ENCODE measurements around the gene PROK2. TPM values are rescaled to one million over a fixed set of nuclear protein-coding genes. Genes with fewer than 3 reads are reported as not detected.

The PROK2 gene
- total RNA-seq, 2 experiments from 2014 or later, result 1.3 to 1.4 TPM

DNA sequence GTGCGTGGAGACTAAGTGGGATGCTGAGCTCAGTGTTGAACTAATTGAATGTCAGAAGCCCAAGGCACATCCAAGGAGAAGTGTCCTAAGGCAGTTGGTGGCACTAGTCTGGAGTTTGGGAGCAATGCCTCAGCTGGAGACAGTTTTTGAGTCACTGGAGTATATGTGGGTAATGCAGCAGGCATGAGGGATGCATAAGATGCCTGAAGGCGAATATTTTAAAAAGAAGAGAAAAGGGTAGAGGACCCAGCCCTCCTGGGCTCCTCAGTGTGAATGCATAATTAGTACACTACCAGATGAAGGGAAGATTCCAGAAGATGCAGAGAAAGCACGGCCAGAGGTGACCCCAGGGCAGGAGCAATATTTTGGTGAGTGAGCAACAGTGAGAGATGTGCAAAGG, 25.1 kb upstream of the PROK2 start:
- intact Hi-C loops (cut with DNase I, micrococcal nuclease), result no loop called here
- DNase-seq (no peak), ATAC-seq (ENCODE audit: poor library complexity) (no peak)
- no peak overlapping the region for H3K4me3 ChIP-seq (ENCODE audit: low read length)
- Mint-ChIP-seq H3K36me3 (ENCODE audit: low read depth) (no peaks in the 10 kb centered on the region), H3K9me3 (no peaks in the 10 kb centered on the region), H3K27me3 (peaks cover 4% of the 10 kb centered on the region), H3K4me1 (ENCODE audit: low read depth) (no peaks in the 10 kb centered on the region), H3K4me3 (no peak overlapping the region), H3K27ac (no peak overlapping the region)
- no peak for TF ChIP-seq CTCF (IDR thresholded peaks at IDR 0.05)
- ChIA-PET POLR2A (interaction anchor here (1.0 kb wide), 1 partner anchor 17 kb away, joined by 3 read pairs; no protein-coding TSS in a partner anchor), CTCF (no interaction called here)
- H3K27me3 ChIP-seq (ENCODE audit: control insufficient read depth in 1 of 2, insufficient read depth in 2 of 2, low read length in 2 of 2), result no peaks in the 10 kb centered on the region
- H3K36me3 ChIP-seq (ENCODE audit: insufficient read depth, low read length), result no peaks in the 10 kb centered on the region
- no peak overlapping the region for H3K27ac ChIP-seq (ENCODE audit: low read depth in 1 of 2, low read length in 2 of 2)
- H3K4me1 ChIP-seq (ENCODE audit: insufficient read depth, low read length), result no peaks in the 10 kb centered on the region
- no peaks in the 10 kb centered on the region for H3K9me3 ChIP-seq (ENCODE audit: control insufficient read depth in 1 of 2, insufficient read depth in 1 of 2, low read length in 2 of 2)

DNA sequence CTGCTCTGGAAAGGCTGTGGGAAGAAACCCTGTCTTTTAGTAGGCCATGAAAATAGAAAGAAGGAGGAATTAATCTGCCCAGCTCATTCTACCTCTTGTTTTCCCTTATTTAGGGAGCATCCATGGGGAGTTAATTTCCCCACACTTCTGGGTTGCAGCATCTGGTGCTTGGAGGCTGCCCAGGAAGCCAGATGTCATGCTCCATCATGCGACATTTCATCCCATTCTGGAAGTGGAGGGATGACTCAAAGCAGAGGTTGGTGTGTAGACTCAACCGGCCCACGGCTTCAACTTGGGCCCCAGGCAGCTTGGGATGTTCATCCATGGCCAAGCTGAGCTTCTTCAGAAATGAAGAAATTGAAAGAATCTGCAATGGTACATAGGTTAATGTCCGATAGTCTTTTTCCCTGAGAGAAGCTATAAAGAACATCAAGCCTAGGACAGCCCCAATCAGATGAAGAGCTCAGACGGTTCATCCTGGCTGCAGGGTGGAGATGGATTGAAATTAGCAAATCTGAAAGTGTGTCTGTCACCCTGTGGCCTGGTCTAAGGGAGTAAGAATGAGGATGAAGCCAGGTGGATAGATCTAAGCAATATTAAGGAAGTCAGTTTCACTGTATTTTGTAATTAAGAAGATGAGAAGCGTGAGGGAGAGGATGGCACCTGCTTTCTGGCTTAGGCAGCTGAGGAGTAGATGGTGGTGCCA, 24.5 kb upstream of the PROK2 start:
- H3K9me3 ChIP-seq (ENCODE audit: control insufficient read depth in 1 of 2, insufficient read depth in 1 of 2, low read length in 2 of 2), result no peaks in the 10 kb centered on the region
- ChIA-PET POLR2A (interaction anchor here (1.0 kb wide), 1 partner anchor 17 kb away, joined by 3 read pairs; no protein-coding TSS in a partner anchor), CTCF (no interaction called here)
- no peaks in the 10 kb centered on the region for H3K27me3 ChIP-seq (ENCODE audit: control insufficient read depth in 1 of 2, insufficient read depth in 2 of 2, low read length in 2 of 2)
- no peaks in the 10 kb centered on the region for H3K36me3 ChIP-seq (ENCODE audit: insufficient read depth, low read length)
- Mint-ChIP-seq H3K27me3 (peaks cover 5% of the 10 kb centered on the region), H3K4me1 (ENCODE audit: low read depth) (no peaks in the 10 kb centered on the region), H3K4me3 (no peak overlapping the region), H3K36me3 (ENCODE audit: low read depth) (no peaks in the 10 kb centered on the region), H3K9me3 (no peaks in the 10 kb centered on the region), H3K27ac (no peak overlapping the region)
- no peak for TF ChIP-seq CTCF (IDR thresholded peaks at IDR 0.05)
- H3K27ac ChIP-seq (ENCODE audit: low read depth in 1 of 2, low read length in 2 of 2), result no peak overlapping the region
- DNase-seq (no peak), ATAC-seq (ENCODE audit: poor library complexity) (no peak)
- no peaks in the 10 kb centered on the region for H3K4me1 ChIP-seq (ENCODE audit: insufficient read depth, low read length)
- intact Hi-C loops (cut with DNase I, micrococcal nuclease), result no loop called here
- no peak overlapping the region for H3K4me3 ChIP-seq (ENCODE audit: low read length)

DNA sequence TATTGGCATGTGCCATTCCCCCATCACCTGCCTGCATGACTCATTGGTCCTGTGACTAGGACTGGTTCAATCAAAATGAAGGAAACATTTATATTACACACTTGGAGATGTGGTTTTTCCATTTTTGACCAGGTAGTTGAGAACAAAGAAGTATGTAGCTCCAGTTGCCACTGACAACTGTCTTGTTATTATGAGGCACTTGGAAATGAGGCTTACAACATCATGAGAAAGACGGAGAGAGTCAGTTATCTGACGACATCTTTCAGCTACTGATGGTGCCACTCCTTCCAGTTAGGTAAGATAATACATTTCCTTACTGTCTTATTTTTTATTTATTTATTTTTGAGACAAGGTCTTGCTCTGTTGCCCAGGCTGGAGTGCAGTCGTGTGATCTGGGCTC, 21.8 kb upstream of the PROK2 start:
- no peak overlapping the region for H3K27ac ChIP-seq (ENCODE audit: low read depth in 1 of 2, low read length in 2 of 2)
- H3K36me3 Mint-ChIP-seq (ENCODE audit: low read depth), result no peaks in the 10 kb centered on the region
- POLR2A ChIA-PET, result no interaction called here

More for the DNA sequence above, 21.8 kb upstream of the PROK2 start:
- H3K9me3 ChIP-seq (ENCODE audit: control insufficient read depth in 1 of 2, insufficient read depth in 1 of 2, low read length in 2 of 2), result no peaks in the 10 kb centered on the region
- Mint-ChIP-seq H3K9me3 (no peaks in the 10 kb centered on the region), H3K27ac (no peak overlapping the region), H3K27me3 (peaks cover 10% of the 10 kb centered on the region), H3K4me3 (no peak overlapping the region), H3K4me1 (ENCODE audit: low read depth) (no peaks in the 10 kb centered on the region)
- CTCF ChIA-PET, result no interaction called here
- no peak for ATAC-seq (ENCODE audit: poor library complexity)
- H3K4me3 ChIP-seq (ENCODE audit: low read length), result no peak overlapping the region
- H3K36me3 ChIP-seq (ENCODE audit: insufficient read depth, low read length), result no peaks in the 10 kb centered on the region
- intact Hi-C loops (cut with DNase I, micrococcal nuclease), result no loop called here
- TF ChIP-seq CTCF (IDR thresholded peaks at IDR 0.05), result no peak
- DNase-seq, result no peak
- H3K4me1 ChIP-seq (ENCODE audit: insufficient read depth, low read length), result no peaks in the 10 kb centered on the region
- H3K27me3 ChIP-seq (ENCODE audit: control insufficient read depth in 1 of 2, insufficient read depth in 2 of 2, low read length in 2 of 2), result no peaks in the 10 kb centered on the region
